Upper lobe of left lung (tissue), 4 donors: Measurements from ENCODE around the gene MTARC2.
A peak's percentile ranks its signal among the peaks of the same experiment; 100 is the strongest.

Source experiments
- POLR2A ChIP-seq, 4 donors: fragments of 450-650 bp; IDR thresholded peaks; one replicate each; pipeline ENCODE4 v1.5.1; 2016 to 2017; ENCODE audit warnings: antibody characterized with exemption in 4 of 4, mild to moderate bottlenecking in 2 of 4
- POLR2AphosphoS5 ChIP-seq, 2 donors: sonication (generic); formaldehyde crosslinking; IDR thresholded peaks; one replicate each; pipeline ENCODE4 v1.5.1; 2017; ENCODE audit warnings: antibody characterized with exemption in 2 of 2
- TF ChIP-seq, protein P1 (sequence below), 6 experiments: fragments of 450-650 bp in 4 of 6; fragments of 200-600 bp in 2 of 6; sonication (generic) in 2 of 6; IDR thresholded peaks; one replicate each; pipeline ENCODE4 v1.5.1; 2016 to 2019; ENCODE audit warnings: antibody characterized with exemption in 6 of 6

DNA sequence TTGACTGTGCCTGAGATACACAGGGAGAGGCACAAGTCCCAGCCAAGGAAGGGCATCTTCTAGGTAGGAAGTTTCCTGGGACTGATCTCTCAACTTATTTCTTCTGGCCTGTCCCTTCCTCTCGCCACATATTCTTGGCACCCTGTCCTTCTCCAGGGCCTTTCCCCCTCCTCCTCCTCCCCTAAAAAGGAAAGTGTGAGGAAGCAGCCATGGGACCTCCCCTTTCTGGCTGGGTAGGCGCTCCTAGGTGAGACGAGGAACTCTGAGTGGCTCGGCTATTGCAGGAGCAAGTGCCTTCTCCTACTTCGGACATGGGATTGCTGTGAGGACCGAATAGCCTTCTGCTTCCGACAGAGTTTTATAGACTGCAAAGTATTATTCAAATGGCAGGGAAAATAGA lies 15.5 kb upstream of the MTARC2 start:
- TF ChIP-seq, protein P1, sequence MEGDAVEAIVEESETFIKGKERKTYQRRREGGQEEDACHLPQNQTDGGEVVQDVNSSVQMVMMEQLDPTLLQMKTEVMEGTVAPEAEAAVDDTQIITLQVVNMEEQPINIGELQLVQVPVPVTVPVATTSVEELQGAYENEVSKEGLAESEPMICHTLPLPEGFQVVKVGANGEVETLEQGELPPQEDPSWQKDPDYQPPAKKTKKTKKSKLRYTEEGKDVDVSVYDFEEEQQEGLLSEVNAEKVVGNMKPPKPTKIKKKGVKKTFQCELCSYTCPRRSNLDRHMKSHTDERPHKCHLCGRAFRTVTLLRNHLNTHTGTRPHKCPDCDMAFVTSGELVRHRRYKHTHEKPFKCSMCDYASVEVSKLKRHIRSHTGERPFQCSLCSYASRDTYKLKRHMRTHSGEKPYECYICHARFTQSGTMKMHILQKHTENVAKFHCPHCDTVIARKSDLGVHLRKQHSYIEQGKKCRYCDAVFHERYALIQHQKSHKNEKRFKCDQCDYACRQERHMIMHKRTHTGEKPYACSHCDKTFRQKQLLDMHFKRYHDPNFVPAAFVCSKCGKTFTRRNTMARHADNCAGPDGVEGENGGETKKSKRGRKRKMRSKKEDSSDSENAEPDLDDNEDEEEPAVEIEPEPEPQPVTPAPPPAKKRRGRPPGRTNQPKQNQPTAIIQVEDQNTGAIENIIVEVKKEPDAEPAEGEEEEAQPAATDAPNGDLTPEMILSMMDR (IDR thresholded peaks at IDR 0.05): no peak
- TF ChIP-seq POLR2AphosphoS5 (IDR thresholded peaks at IDR 0.05): peak in 1 of 2 donors; percentile 3
- no peak for TF ChIP-seq POLR2A (IDR thresholded peaks at IDR 0.05)
